OCI-LY1 (cell line): ENCODE measurements around the gene C1QTNF7.

ENCODE experiments used
- EZH2 ChIP-seq: fragments of 200-600 bp; sonication (generic), shearing (Covaris generic); IDR thresholded peaks from 2 replicates; pipeline ENCODE4 v1.8.0; 2017; ENCODE audit warnings: borderline replicate concordance, mixed run types, mild to moderate bottlenecking, antibody characterized with exemption, low read length, moderate library complexity, mixed read lengths
- TF ChIP-seq, protein P1 (sequence below): fragments of 200-600 bp; sonication (generic), shearing (Covaris generic); IDR thresholded peaks from 2 replicates; pipeline ENCODE4 v1.5.1; 2017; ENCODE audit warnings: mild to moderate bottlenecking, antibody characterized with exemption, low read length, moderate library complexity, mixed read lengths

DNA sequence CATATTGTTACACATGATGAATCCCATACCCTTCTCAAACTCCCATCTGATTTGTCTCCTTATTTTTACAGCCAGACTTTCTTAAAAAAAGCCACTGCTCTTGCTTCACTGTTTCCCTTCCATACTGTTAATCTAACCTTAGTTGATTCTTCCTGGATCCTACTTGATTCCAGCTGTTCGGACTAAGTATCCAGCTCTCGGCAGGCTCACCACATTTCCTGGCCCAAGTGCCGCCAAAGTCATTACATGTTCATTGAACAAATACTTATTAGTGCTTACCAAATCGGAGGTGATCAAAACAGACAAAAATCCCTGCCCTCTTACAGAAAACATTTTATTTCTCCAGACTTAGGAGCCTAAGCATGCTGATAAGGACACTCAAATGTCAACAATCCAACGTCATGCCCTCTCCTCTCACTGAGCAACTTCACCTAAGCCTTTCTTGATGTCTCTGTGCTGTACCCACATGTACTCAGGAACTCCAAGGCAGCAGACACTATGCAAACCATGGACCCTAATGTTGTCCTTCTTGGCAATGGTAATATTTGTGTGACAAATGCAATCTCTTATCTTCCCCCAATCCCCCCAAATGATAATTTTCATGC, 45.1 kb upstream of the C1QTNF7 start:
- TF ChIP-seq, protein P1, sequence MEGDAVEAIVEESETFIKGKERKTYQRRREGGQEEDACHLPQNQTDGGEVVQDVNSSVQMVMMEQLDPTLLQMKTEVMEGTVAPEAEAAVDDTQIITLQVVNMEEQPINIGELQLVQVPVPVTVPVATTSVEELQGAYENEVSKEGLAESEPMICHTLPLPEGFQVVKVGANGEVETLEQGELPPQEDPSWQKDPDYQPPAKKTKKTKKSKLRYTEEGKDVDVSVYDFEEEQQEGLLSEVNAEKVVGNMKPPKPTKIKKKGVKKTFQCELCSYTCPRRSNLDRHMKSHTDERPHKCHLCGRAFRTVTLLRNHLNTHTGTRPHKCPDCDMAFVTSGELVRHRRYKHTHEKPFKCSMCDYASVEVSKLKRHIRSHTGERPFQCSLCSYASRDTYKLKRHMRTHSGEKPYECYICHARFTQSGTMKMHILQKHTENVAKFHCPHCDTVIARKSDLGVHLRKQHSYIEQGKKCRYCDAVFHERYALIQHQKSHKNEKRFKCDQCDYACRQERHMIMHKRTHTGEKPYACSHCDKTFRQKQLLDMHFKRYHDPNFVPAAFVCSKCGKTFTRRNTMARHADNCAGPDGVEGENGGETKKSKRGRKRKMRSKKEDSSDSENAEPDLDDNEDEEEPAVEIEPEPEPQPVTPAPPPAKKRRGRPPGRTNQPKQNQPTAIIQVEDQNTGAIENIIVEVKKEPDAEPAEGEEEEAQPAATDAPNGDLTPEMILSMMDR = no peak
- TF ChIP-seq EZH2 = no peak
